HepG2 (cell line): ENCODE measurements around the gene PCSK7. TPM values are rescaled to one million over a fixed set of nuclear protein-coding genes. Genes with fewer than 3 reads are reported as not detected.

Experiments used
- ATAC-seq: fragments of 200-7000 bp; cut with Tn5 transposase; 3 replicates; pipeline ENCODE4 v1.9.1; 2020; ENCODE audit warnings: mild to moderate bottlenecking, moderate library complexity
- BruUV-seq: library from RNA; stranded (reverse); fragments of 400-500 nt; replicated peaks from 2 replicates; lab custom pipeline; 2021; lab: Mats Ljungman, UMichigan
- CTCF ChIA-PET: fragments of 300-600 bp; formaldehyde crosslinking; extraction: SDS; loops from one replicate; lab custom pipeline; 2021; ENCODE audit warnings: low total read pairs, inconsistent platforms, low intra/inter-chr PET ratio; lab: Yijun Ruan, JAX
- POLR2A ChIA-PET: fragments of 350-600 bp; sonication (Branson Sonifier 250); formaldehyde crosslinking; loops from one replicate; lab custom pipeline; 2020; ENCODE audit warnings: antibody characterized with exemption, inconsistent platforms; lab: Yijun Ruan, JAX
- DNase-seq: peaks from one replicate; pipeline ENCODE4 v3.0.0-alpha.2; 2015; ENCODE audit warnings: low spot score
- FAIRE-seq: peaks from 3 replicates; lab custom pipeline; 2011; peaks lifted over from hg19 to GRCh38; lab: Jason Lieb, UNC
- H2AFZ ChIP-seq: one replicate; pipeline ENCODE4 v1.6.1; 2011; ENCODE audit warnings: low read length, inconsistent platforms
- H3K27ac ChIP-seq: fragments of 300-600 bp; 3 replicates; pipeline ENCODE4 v1.8.0; 2011; ENCODE audit warnings: mixed run types, mild to moderate bottlenecking, mixed read lengths, low read length, inconsistent platforms; ENCODE audit not compliant: insufficient read depth; ENCODE audit errors: extremely low read length
- H3K27me3 ChIP-seq, 2 experiments: fragments of 200-600 bp in 1 of 2; 2 replicates in 1 of 2; 3 replicates in 1 of 2; pipeline versions ENCODE4 v1.6.0 to v1.8.0; 2011; ENCODE audit warnings: low read length in 2 of 2, mild to moderate bottlenecking in 2 of 2, moderate library complexity in 2 of 2, inconsistent platforms in 1 of 2; ENCODE audit not compliant: insufficient read depth in 2 of 2, control insufficient read depth in 1 of 2
- H3K36me3 ChIP-seq, 2 experiments: fragments of 200-600 bp in 1 of 2; replicated peaks in 1 of 2; 2 replicates in 1 of 2; 3 replicates in 1 of 2; pipeline versions ENCODE4 v1.5.1 to v1.8.0; 2011; ENCODE audit warnings: low read length in 2 of 2, inconsistent platforms in 1 of 2; ENCODE audit not compliant: insufficient read depth in 2 of 2, control insufficient read depth in 1 of 2
- H3K4me1 ChIP-seq: 2 replicates; pipeline ENCODE4 v1.5.1; 2012; ENCODE audit warnings: low read length, inconsistent platforms; ENCODE audit not compliant: insufficient read depth
- H3K4me2 ChIP-seq: 2 replicates; pipeline ENCODE4 v1.6.0; 2011; ENCODE audit warnings: low read depth, low read length, inconsistent platforms
- H3K4me3 ChIP-seq, 3 experiments: fragments of 200-600 bp in 1 of 3; sonication (generic), shearing (Covaris generic) in 1 of 3; replicated peaks in 1 of 3; 2 replicates each; pipeline ENCODE4 v1.5.1; 2011 to 2016; ENCODE audit warnings: low read length in 3 of 3, inconsistent platforms in 2 of 3, low read depth in 2 of 3, mild to moderate bottlenecking in 2 of 3, control low read depth in 1 of 3, mixed read lengths in 1 of 3; ENCODE audit not compliant: insufficient read depth in 1 of 3
- H3K79me2 ChIP-seq: one replicate; pipeline ENCODE4 v1.6.1; 2011; ENCODE audit warnings: low read length, inconsistent platforms; ENCODE audit not compliant: insufficient read depth
- H3K9ac ChIP-seq: 2 replicates; pipeline ENCODE4 v1.6.0; 2011; ENCODE audit warnings: mild to moderate bottlenecking, low read depth, low read length, inconsistent platforms; ENCODE audit not compliant: insufficient read depth
- H3K9me3 ChIP-seq: 2 replicates; pipeline ENCODE4 v1.5.1; 2012; ENCODE audit warnings: mild to moderate bottlenecking, low read length
- H4K20me1 ChIP-seq: 2 replicates; pipeline ENCODE4 v1.6.0; 2011; ENCODE audit warnings: inconsistent platforms, mild to moderate bottlenecking, low read length, moderate library complexity; ENCODE audit not compliant: insufficient read depth
- AGO2 ChIP-seq: fragments of 200-400 bp; formaldehyde crosslinking; optimal IDR thresholded peaks from 2 replicates; pipeline ENCODE3; 2017; ENCODE audit warnings: mild to moderate bottlenecking, low read depth, low read length, moderate library complexity
- CHD4 ChIP-seq: fragments of 200-600 bp; sonication (generic); IDR thresholded peaks from 2 replicates; pipeline ENCODE4 v1.7.0; 2017; ENCODE audit warnings: mild to moderate bottlenecking, low read length, borderline replicate concordance
- FOSL2 ChIP-seq: sonication (generic); formaldehyde crosslinking; IDR thresholded peaks from 2 replicates; pipeline ENCODE4 v1.4.0; 2020; ENCODE audit warnings: missing genetic modification reagents
- HMG20A ChIP-seq: IDR thresholded peaks from 2 replicates; pipeline ENCODE4 v1.6.1; 2016; ENCODE audit warnings: borderline replicate concordance
- HNRNPK ChIP-seq: fragments of 200-400 bp; formaldehyde crosslinking; IDR thresholded peaks from 2 replicates; pipeline ENCODE4 v1.6.1; 2018; ENCODE audit warnings: low read length, low read depth, moderate library complexity, mild to moderate bottlenecking; ENCODE audit not compliant: poor library complexity, severe bottlenecking
- MTF1 ChIP-seq: sonication (generic); formaldehyde crosslinking; IDR thresholded peaks from 2 replicates; pipeline ENCODE4 v1.5.0; 2020; ENCODE audit warnings: missing genetic modification reagents
- NFRKB ChIP-seq: fragments of 450-650 bp; IDR thresholded peaks from 2 replicates; pipeline ENCODE4 v1.6.1; 2017
- SALL2 ChIP-seq: sonication (generic); formaldehyde crosslinking; IDR thresholded peaks from 2 replicates; pipeline ENCODE4 v1.8.1; 2023; ENCODE audit warnings: mild to moderate bottlenecking, missing genetic modification reagents, inconsistent platforms
- ZBTB39 ChIP-seq: sonication (generic); formaldehyde crosslinking; IDR thresholded peaks from 2 replicates; pipeline ENCODE4 v1.5.0; 2020; ENCODE audit warnings: missing genetic modification reagents
- ZBTB4 ChIP-seq: sonication (generic); formaldehyde crosslinking; IDR thresholded peaks from 2 replicates; pipeline ENCODE4 v1.4.0; 2020; ENCODE audit warnings: missing genetic modification reagents, mild to moderate bottlenecking, borderline replicate concordance
- ZNF276 ChIP-seq: sonication (generic); formaldehyde crosslinking; IDR thresholded peaks from 2 replicates; pipeline ENCODE4 v1.4.0; 2020; ENCODE audit warnings: mild to moderate bottlenecking, low read depth, missing genetic modification reagents
- ZNF792 ChIP-seq: IDR thresholded peaks from 2 replicates; pipeline ENCODE4 v1.6.1; 2016
- WGBS: methylation state at CpG from one replicate; pipeline ENCODE4 v1.1.6; 2017; ENCODE audit warnings: low lambda C conversion rate; 5-methylcytosine and 5-hydroxymethylcytosine counted together
- in situ Hi-C: cut with HindIII; loops from 2 replicates; pipeline ENCODE4 v1.10.0; 2017; ENCODE audit warnings: low pct_unique_long_range_greater_than_20kb; ENCODE audit not compliant: extremely low pct_ligation_motif_present
- intact Hi-C: fragments of 100-400 bp; cut with micrococcal nuclease; formaldehyde crosslinking; loops from one replicate; pipeline ENCODE4 v1.10.0; 2022; ENCODE audit not compliant: unreplicated experiment
- polyA plus RNA-seq, 8 experiments: library from polyadenylated mRNA; depleted of rRNA in 3 of 8; stranded (reverse) in 7 of 8; unstranded in 1 of 8; fragments of >200 nt; fragmentation: Illumina TruSeq in 4 of 8; extraction: Trizol in 4 of 8; gene quantifications; 2 replicates each; pipeline versions ENCODE4 v1.2.1 to v1.2.3, GENCODE V29; 2011 to 2016; ENCODE audit warnings: low read depth in 4 of 8, missing spikeins in 1 of 8, mixed read lengths in 1 of 8; ENCODE audit not compliant: insufficient read depth in 1 of 8
- total RNA-seq, 5 experiments: library from RNA; depleted of rRNA; stranded (reverse); fragments of >200 nt; fragmentation: Illumina TruSeq; extraction: Trizol; gene quantifications; 2 replicates each; pipeline ENCODE4 v1.2.3, GENCODE V29; 2016; ENCODE audit warnings: low read depth in 1 of 5

The PCSK7 gene
- total and polyA plus RNA-seq, 2 of the 13 experiments (the other 11 are each of a cell fraction or from before 2014, with no cell fraction given), result 13.4 to 13.8 TPM

GRCh38 chr11:117195761-117196160 is 36.1 kb downstream of the PCSK7 start:
- no peak for DNase-seq
- FAIRE-seq, result no peak
- no peak overlapping the region for H3K4me2 ChIP-seq
- in situ Hi-C loops (no loop called here), intact Hi-C loops (no loop called here)
- ChIA-PET CTCF (no interaction called here), POLR2A (interaction anchor here (1.0 kb wide), 1 partner anchor 17 kb away, joined by 3 read pairs; the partner anchor contains the start of gene SIDT2)
- no peak overlapping the region for H3K4me3 ChIP-seq
- BruUV-seq, result no TSS peak
- no peaks in the 10 kb centered on the region for H3K27me3 ChIP-seq
- no peak overlapping the region for H2AFZ ChIP-seq
- ATAC-seq, result no peak
- peaks cover 9% of the 10 kb centered on the region for H3K4me1 ChIP-seq
- WGBS, result 97% methylated on average over 18 of the region's 19 CpGs
- no peak overlapping the region for H3K9ac ChIP-seq
- no peaks in the 10 kb centered on the region for H3K9me3 ChIP-seq
- no peak overlapping the region for H3K27ac ChIP-seq
- H3K79me2 ChIP-seq, result no peaks in the 10 kb centered on the region
- H3K36me3 ChIP-seq, result peaks cover 3 to 6% of the 10 kb centered on the region in 2 experiments; a peak in 2 of 5 replicates
- H4K20me1 ChIP-seq, result no peaks in the 10 kb centered on the region
- no peak for TF ChIP-seq ZBTB4
- TF ChIP-seq AGO2, result peak; percentile 31

GRCh38 chr11:117195258-117195657 is 36.6 kb downstream of the PCSK7 start:
- H3K4me2 ChIP-seq, result no peak overlapping the region
- H2AFZ ChIP-seq, result no peak overlapping the region
- no peak overlapping the region for H3K9ac ChIP-seq
- peaks cover 3 to 6% of the 10 kb centered on the region in 2 experiments; a peak in 2 of 5 replicates for H3K36me3 ChIP-seq
- in situ Hi-C loops, result no loop called here
- ATAC-seq, result no peak
- POLR2A ChIA-PET, result interaction anchor here (1.0 to 1.1 kb wide), 2 partner anchors 17 to 31 kb away, joined by 3 read pairs; partner anchors contain the start of gene SIDT2
- no peak for DNase-seq
- no peaks in the 10 kb centered on the region for H3K79me2 ChIP-seq
- H3K9me3 ChIP-seq, result no peaks in the 10 kb centered on the region
- CTCF ChIA-PET, result no interaction called here
- peaks cover 9% of the 10 kb centered on the region for H3K4me1 ChIP-seq
- H4K20me1 ChIP-seq, result no peaks in the 10 kb centered on the region
- 54% methylated on average over 4 of the region's 4 CpGs for WGBS
- no peak overlapping the region for H3K4me3 ChIP-seq
- intact Hi-C loops, result no loop called here
- BruUV-seq, result no TSS peak
- FAIRE-seq, result no peak
- no peak overlapping the region for H3K27ac ChIP-seq
- H3K27me3 ChIP-seq, result no peaks in the 10 kb centered on the region
- no peak for TF ChIP-seq SALL2
- no peak for TF ChIP-seq ZBTB39 (CRISPR knock-in tag)
- TF ChIP-seq MTF1 (CRISPR knock-in tag), result no peak
- TF ChIP-seq ZNF276, result no peak
- no peak for TF ChIP-seq HMG20A (CRISPR knock-in tag)
- no peak for TF ChIP-seq HNRNPK
- no peak for TF ChIP-seq NFRKB
- TF ChIP-seq FOSL2 (CRISPR knock-in tag), result no peak
- TF ChIP-seq CHD4, result no peak
- TF ChIP-seq ZNF792, result no peak
